ENCODE results near the gene TASL.

- TF ChIP-seq EZH2 (IDR thresholded peaks at IDR 0.05; ENCODE audit: borderline replicate concordance, low read depth, low read length) (no peak), ATF3 (IDR thresholded peaks at IDR 0.05) (no peak), ATF3 (CRISPR knock-in tag; conservative IDR thresholded peaks at IDR 0.05) (no peak), ZNF12 (CRISPR knock-in tag; IDR thresholded peaks at IDR 0.05) (no peak), NFIX (CRISPR knock-in tag; IDR thresholded peaks at IDR 0.05; ENCODE audit: low read depth) (no peak), ZBTB7A (IDR thresholded peaks at IDR 0.05; ENCODE audit: borderline replicate concordance, control insufficient read depth, low read depth, low read length) (no peak), LEF1 (IDR thresholded peaks at IDR 0.05) (no peak), HNRNPL (IDR thresholded peaks at IDR 0.05; ENCODE audit: low read depth, low read length) (no peak), CTCF (IDR thresholded peaks at IDR 0.05 in 2 of 3, conservative IDR thresholded peaks at IDR 0.05 in 1 of 3; ENCODE audit: insufficient read depth in 2 of 3, low read depth in 1 of 3, low read length in 3 of 3) (no peak)
Observed at GRCh38 chrX:30525732-30526131, 51.8 kb downstream of the TASL start.

All from K562 (cell line).